Measurements from ENCODE around the gene EMID1. TPM values are rescaled to one million over a fixed set of nuclear protein-coding genes. Genes with fewer than 3 reads are reported as not detected.

Gene EMID1
- total and polyA plus RNA-seq, 5 donors from 2014 or later, result 0.40 to 1.3 TPM; not detected in 3

DNA sequence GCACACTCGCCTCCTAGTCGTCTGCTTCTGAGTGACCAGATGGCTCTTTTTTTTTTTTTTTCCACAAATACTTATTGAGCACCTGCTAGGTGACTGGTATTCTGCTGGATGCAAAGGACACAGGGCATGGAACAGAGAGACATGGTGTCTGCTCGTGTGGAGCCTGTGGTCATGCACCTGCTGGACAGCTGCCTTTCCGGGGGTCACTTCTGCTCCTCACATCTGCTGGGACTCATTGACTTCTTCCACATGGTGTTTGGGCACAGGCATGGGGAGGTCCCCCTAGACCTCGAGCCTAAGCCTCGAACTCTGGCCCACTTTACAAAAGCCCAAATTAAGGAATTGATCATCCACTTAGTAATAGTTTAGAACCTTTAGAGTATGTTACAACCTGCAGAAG, 39.5 kb upstream of the EMID1 start:
- peaks cover 21% of the 10 kb centered on the region for H3K27me3 Mint-ChIP-seq

DNA sequence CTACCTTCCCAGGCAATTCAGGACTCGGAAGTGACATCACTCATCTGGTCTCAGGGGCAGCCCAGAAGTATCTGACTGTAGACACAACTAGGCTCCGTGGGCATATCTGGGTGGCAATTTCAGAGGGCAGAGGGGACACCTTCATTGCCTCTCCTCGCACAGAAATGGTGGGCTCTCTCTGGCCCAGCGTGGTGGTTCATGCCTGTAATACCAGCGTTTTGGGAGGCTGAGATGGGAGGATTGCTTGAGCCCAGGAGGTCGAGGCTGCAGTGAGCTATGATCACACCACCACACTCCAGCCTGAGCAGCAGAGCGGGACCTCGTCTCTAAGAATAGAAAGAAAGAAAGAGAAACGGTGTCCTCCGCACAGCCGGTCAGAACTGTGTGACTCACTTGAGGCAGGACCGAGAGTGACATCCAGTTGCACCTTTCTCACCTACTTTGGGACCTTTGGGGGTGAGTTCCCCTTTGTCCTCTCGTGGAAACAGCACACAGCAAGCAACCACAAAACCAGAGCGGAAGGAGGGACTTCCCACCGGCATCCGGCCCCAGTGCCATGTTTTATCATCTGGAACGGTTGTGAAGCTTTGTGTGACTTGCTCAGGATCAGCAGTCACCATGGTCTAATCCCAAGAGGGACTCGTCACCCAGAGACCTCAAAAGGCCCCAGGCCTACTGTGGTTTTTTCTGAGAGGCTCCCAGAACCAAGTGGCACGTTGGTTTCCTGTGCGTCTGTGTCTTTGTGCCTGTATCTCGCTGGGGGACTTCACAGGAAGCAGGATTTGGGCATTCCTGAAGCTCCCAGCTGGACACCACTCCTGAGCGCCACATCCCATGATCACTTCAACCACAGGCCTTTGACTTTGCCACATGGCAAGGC, 38.4 kb upstream of the EMID1 start:
- Histone ChIP-seq H3K4me3 (ENCODE audit: low read depth, low read length) (no peak overlapping the region), H3K27me3 (ENCODE audit: control insufficient read depth, insufficient read depth, low read length) (no peaks in the 10 kb centered on the region), H3K36me3 (ENCODE audit: control insufficient read depth, insufficient read depth, low read length) (no peaks in the 10 kb centered on the region), H3K9me3 (ENCODE audit: control insufficient read depth in 2 of 2, low read length in 2 of 2) (no peaks in the 10 kb centered on the region), H3K4me1 (ENCODE audit: control insufficient read depth, insufficient read depth, low read length, poor library complexity, severe bottlenecking) (peaks cover 7% of the 10 kb centered on the region), H3K27ac (ENCODE audit: insufficient read depth, low read length, poor library complexity, severe bottlenecking) (no peak overlapping the region)
- H3K27me3 Mint-ChIP-seq, result peaks cover 20% of the 10 kb centered on the region
- no peaks in the 10 kb centered on the region for H3K36me3 Mint-ChIP-seq
- peak; percentile 59 to 73 for ATAC-seq (ENCODE audit: low read depth in 2 of 2)
- peak overlapping the region in 1 of 4 donors; percentile 56 for H3K4me3 Mint-ChIP-seq
- DNase-seq, result peak in 1 of 3 donors; percentile 29
- peaks cover 0 to 21% (median 9%) of the 10 kb centered on the region in 4 donors for H3K4me1 Mint-ChIP-seq
- H3K27ac Mint-ChIP-seq, result peak overlapping the region in 1 of 3 donors; percentile 51
- peaks cover 0 to 5% (median 0%) of the 10 kb centered on the region in 7 donors for H3K9me3 Mint-ChIP-seq

More for the DNA sequence above, 39.5 kb upstream of the EMID1 start:
- Histone ChIP-seq H3K36me3 (ENCODE audit: control insufficient read depth, insufficient read depth, low read length) (no peaks in the 10 kb centered on the region), H3K4me3 (ENCODE audit: low read depth, low read length) (no peak overlapping the region), H3K9me3 (ENCODE audit: control insufficient read depth in 2 of 2, low read length in 2 of 2) (no peaks in the 10 kb centered on the region), H3K4me1 (ENCODE audit: control insufficient read depth, insufficient read depth, low read length, poor library complexity, severe bottlenecking) (peaks cover 7% of the 10 kb centered on the region), H3K27ac (ENCODE audit: insufficient read depth, low read length, poor library complexity, severe bottlenecking) (no peak overlapping the region), H3K27me3 (ENCODE audit: control insufficient read depth, insufficient read depth, low read length) (no peaks in the 10 kb centered on the region)
- Mint-ChIP-seq H3K36me3 (no peaks in the 10 kb centered on the region), H3K4me3 (no peak overlapping the region), H3K4me1 (peaks cover 0 to 21% (median 9%) of the 10 kb centered on the region in 4 donors), H3K9me3 (peaks cover 0 to 3% (median 0%) of the 10 kb centered on the region in 7 donors), H3K27ac (no peak overlapping the region)
- no peak for ATAC-seq (ENCODE audit: low read depth in 2 of 2)
- no peak for DNase-seq

DNA sequence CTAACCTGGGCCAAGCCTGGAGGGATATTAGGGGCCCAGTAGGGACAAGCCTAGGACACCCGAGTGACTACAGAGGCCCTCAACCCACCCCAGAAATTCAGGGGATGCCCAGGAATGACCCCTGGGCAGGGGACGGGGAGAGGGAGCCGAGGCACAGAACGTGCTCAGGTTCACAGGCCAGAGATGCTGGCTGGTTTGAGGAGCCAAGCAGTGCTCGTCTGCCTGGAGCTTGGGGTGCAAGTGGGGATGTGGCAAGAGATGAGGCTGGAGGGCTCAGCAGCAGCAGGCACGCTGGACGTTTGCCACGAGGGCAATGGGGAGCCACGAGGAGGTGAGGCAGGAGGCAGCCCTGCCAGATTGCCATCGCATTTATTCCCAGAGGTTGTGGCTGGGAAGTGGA, 34.0 kb upstream of the EMID1 start:
- H3K4me1 ChIP-seq (ENCODE audit: control insufficient read depth, insufficient read depth, low read length, poor library complexity, severe bottlenecking), result peaks cover 7% of the 10 kb centered on the region
- ATAC-seq (ENCODE audit: low read depth in 2 of 2) (no peak), DNase-seq (no peak)
- Mint-ChIP-seq H3K4me3 (no peak overlapping the region), H3K4me1 (peaks cover 0 to 10% (median 7%) of the 10 kb centered on the region in 4 donors), H3K27me3 (peaks cover 19% of the 10 kb centered on the region), H3K9me3 (peaks cover 0 to 27% (median 7%) of the 10 kb centered on the region in 7 donors), H3K36me3 (no peaks in the 10 kb centered on the region), H3K27ac (no peak overlapping the region)
- H3K4me3 ChIP-seq (ENCODE audit: low read depth, low read length), result no peak overlapping the region
- peaks cover 3 to 18% of the 10 kb centered on the region in 2 experiments for H3K9me3 ChIP-seq (ENCODE audit: control insufficient read depth in 2 of 2, low read length in 2 of 2)
- no peaks in the 10 kb centered on the region for H3K36me3 ChIP-seq (ENCODE audit: control insufficient read depth, insufficient read depth, low read length)
- H3K27me3 ChIP-seq (ENCODE audit: control insufficient read depth, insufficient read depth, low read length), result no peaks in the 10 kb centered on the region
- no peak overlapping the region for H3K27ac ChIP-seq (ENCODE audit: insufficient read depth, low read length, poor library complexity, severe bottlenecking)

DNA sequence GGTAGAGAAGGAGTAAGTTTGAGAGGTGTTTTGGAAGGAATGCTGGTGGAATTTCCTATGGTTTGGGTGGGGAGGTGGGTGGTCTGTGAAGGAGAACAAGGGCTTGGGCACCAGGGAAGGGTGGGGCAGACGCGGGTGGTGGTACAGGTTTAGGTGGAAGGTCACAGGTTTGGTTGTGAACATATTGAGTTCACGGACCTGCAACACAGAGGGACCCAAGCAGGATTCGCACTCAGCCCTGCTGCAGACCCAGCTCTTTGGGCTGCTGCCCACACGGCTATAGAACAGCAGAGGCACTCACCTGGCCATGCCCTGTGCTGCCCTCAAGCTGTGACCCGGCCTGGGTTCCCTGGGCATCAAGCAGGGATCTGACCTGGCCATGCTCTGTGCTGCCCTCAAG, 33.5 kb upstream of the EMID1 start:
- Histone ChIP-seq H3K4me1 (ENCODE audit: control insufficient read depth, insufficient read depth, low read length, poor library complexity, severe bottlenecking) (peaks cover 3% of the 10 kb centered on the region), H3K9me3 (ENCODE audit: control insufficient read depth in 2 of 2, low read length in 2 of 2) (peaks cover 3 to 18% of the 10 kb centered on the region in 2 experiments), H3K27ac (ENCODE audit: insufficient read depth, low read length, poor library complexity, severe bottlenecking) (no peak overlapping the region), H3K36me3 (ENCODE audit: control insufficient read depth, insufficient read depth, low read length) (no peaks in the 10 kb centered on the region), H3K27me3 (ENCODE audit: control insufficient read depth, insufficient read depth, low read length) (no peaks in the 10 kb centered on the region), H3K4me3 (ENCODE audit: low read depth, low read length) (no peak overlapping the region)
- Mint-ChIP-seq H3K27ac (no peak overlapping the region), H3K9me3 (peaks cover 0 to 27% (median 7%) of the 10 kb centered on the region in 7 donors), H3K27me3 (peaks cover 19% of the 10 kb centered on the region), H3K4me1 (peaks cover 0 to 5% (median 3%) of the 10 kb centered on the region in 4 donors), H3K36me3 (no peaks in the 10 kb centered on the region), H3K4me3 (no peak overlapping the region)
- ATAC-seq (ENCODE audit: low read depth in 2 of 2) (no peak), DNase-seq (no peak)

DNA sequence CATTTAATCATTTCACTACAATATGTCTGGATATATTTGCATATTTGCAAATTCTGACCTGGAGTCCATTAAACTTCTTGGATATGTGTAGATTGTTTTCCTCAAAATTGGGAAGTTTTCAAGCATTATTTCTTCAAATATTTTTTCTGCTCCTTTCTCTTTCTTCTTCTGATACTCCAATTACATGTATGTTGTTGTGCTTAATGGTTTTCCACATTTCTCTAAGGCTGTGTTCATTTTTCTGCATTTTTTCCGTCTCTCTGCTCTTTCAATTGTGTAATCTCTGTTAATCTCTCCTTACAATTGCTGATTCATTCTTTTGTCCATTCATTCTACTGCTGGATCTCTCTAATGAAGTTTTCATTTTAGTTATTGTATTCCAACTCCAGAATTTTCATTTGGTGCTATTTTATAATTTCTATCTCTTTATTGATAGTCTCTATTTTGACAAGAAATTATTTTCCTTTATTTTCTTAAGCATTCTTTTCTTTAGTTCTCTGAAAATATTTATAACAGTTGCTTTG, 30.3 kb upstream of the EMID1 start:
- H3K9me3 Mint-ChIP-seq, result peaks cover 0 to 27% (median 7%) of the 10 kb centered on the region in 7 donors
- ATAC-seq (ENCODE audit: low read depth in 2 of 2), result no peak
- no peak overlapping the region for H3K27ac Mint-ChIP-seq
- Histone ChIP-seq H3K4me1 (ENCODE audit: control insufficient read depth, insufficient read depth, low read length, poor library complexity, severe bottlenecking) (no peaks in the 10 kb centered on the region), H3K27me3 (ENCODE audit: control insufficient read depth, insufficient read depth, low read length) (no peaks in the 10 kb centered on the region), H3K9me3 (ENCODE audit: control insufficient read depth in 2 of 2, low read length in 2 of 2) (peaks cover 3 to 18% of the 10 kb centered on the region in 2 experiments), H3K36me3 (ENCODE audit: control insufficient read depth, insufficient read depth, low read length) (no peaks in the 10 kb centered on the region), H3K27ac (ENCODE audit: insufficient read depth, low read length, poor library complexity, severe bottlenecking) (no peak overlapping the region), H3K4me3 (ENCODE audit: low read depth, low read length) (no peak overlapping the region)
- H3K36me3 Mint-ChIP-seq, result no peaks in the 10 kb centered on the region
- H3K4me3 Mint-ChIP-seq, result no peak overlapping the region
- H3K27me3 Mint-ChIP-seq, result peaks cover 23% of the 10 kb centered on the region
- no peaks in the 10 kb centered on the region for H3K4me1 Mint-ChIP-seq
- DNase-seq, result no peak

DNA sequence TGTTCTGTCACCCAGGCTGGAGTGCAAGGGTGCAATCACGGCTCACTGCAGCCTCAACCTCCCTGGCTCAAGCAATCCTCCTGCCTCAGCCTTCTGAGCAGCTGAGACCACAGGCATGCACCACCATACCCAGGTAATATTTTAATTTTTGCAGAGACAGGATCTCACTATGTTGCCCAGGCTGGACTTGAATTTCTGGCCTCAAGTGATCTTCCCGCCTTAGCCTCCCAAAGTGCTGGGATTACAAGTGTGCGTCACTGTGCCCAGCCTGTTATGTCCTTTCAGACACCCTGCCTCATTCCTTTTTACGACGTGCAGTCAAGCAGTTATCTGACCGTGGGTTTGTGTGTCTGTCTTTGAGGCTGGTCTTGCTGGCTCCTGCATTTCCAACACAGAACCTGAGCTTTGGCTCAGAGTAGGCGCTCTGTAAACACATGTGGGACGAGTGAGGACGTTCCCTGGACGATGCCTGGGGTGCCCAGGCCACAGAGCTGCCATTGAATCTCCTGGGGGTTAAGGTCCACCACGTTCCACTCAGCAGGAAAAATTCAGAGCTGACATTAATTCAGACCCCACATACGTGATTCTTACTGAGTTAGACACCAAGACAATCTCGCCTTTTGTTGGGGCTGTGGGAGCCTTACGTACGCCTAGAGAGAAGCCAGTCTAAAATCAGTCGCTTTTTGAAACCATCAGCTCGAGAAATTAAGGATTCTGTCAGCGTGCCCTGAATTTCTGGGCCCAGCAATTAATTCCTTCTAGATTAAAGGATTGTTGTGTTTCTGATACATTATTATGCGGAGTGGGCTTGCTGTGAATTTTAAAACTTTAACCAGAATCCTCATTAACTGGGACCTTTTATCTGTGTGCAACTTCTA, 21.5 kb upstream of the EMID1 start:
- Histone ChIP-seq H3K9me3 (ENCODE audit: control insufficient read depth in 2 of 2, low read length in 2 of 2) (no peaks in the 10 kb centered on the region), H3K27ac (ENCODE audit: insufficient read depth, low read length, poor library complexity, severe bottlenecking) (no peak overlapping the region), H3K27me3 (ENCODE audit: control insufficient read depth, insufficient read depth, low read length) (no peaks in the 10 kb centered on the region), H3K4me1 (ENCODE audit: control insufficient read depth, insufficient read depth, low read length, poor library complexity, severe bottlenecking) (no peaks in the 10 kb centered on the region), H3K36me3 (ENCODE audit: control insufficient read depth, insufficient read depth, low read length) (no peaks in the 10 kb centered on the region), H3K4me3 (ENCODE audit: low read depth, low read length) (no peak overlapping the region)
- DNase-seq (no peak), ATAC-seq (ENCODE audit: low read depth in 2 of 2) (no peak)
- Mint-ChIP-seq H3K27ac (no peak overlapping the region), H3K9me3 (no peaks in the 10 kb centered on the region), H3K36me3 (no peaks in the 10 kb centered on the region), H3K27me3 (peaks cover 6% of the 10 kb centered on the region), H3K4me1 (no peaks in the 10 kb centered on the region), H3K4me3 (no peak overlapping the region)

DNA sequence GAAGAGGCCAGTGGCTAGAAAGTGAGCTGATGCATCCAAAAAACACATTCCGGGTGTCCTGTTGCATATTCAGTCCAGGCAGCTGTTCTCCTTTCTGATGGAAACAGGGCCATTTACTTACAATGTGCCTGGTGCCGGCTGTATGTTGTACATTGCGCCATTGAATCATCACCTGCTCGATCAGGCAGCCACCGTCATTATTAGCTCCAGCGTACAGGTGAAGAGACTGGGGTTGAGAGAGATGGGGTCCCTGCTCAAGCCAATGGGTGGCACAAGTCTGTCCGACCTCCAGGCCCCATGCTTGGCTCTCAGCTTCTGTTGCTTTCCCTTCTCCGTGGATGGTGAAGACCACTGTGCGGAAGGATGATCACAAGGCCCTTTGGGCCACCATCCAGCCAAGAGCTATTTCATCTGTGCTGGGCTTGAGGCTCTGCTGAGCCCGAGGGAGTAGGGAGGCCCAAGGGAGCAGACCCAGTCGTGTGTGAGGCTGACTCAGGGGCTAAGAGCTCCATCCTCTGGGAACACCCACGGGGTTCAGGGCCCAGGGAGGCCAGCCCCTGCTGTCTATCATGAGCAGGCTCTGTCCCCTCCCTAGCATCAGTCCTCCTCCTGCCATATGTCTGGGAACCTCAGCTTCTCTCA, 20.7 kb upstream of the EMID1 start:
- H3K4me3 Mint-ChIP-seq, result no peak overlapping the region
- no peaks in the 10 kb centered on the region for H3K9me3 ChIP-seq (ENCODE audit: control insufficient read depth in 2 of 2, low read length in 2 of 2)
- H3K36me3 Mint-ChIP-seq, result no peaks in the 10 kb centered on the region
- no peaks in the 10 kb centered on the region for H3K9me3 Mint-ChIP-seq
- H3K27ac ChIP-seq (ENCODE audit: insufficient read depth, low read length, poor library complexity, severe bottlenecking), result no peak overlapping the region
- H3K4me1 Mint-ChIP-seq, result no peaks in the 10 kb centered on the region
- H3K36me3 ChIP-seq (ENCODE audit: control insufficient read depth, insufficient read depth, low read length), result no peaks in the 10 kb centered on the region
- H3K4me3 ChIP-seq (ENCODE audit: low read depth, low read length), result no peak overlapping the region
- H3K27me3 Mint-ChIP-seq, result peaks cover 7% of the 10 kb centered on the region
- DNase-seq (no peak), ATAC-seq (ENCODE audit: low read depth in 2 of 2) (no peak)
- no peak overlapping the region for H3K27ac Mint-ChIP-seq
- H3K4me1 ChIP-seq (ENCODE audit: control insufficient read depth, insufficient read depth, low read length, poor library complexity, severe bottlenecking), result no peaks in the 10 kb centered on the region
- no peaks in the 10 kb centered on the region for H3K27me3 ChIP-seq (ENCODE audit: control insufficient read depth, insufficient read depth, low read length)

Measured in CD4-positive, CD25-positive, alpha-beta regulatory T cell (primary cell).